RWPE2 (cell line): ENCODE measurements around the gene SEC11A.
A peak's percentile ranks its signal among the peaks of the same experiment; 100 is the strongest.

Experiments used
- ATAC-seq: fragments of 200-7000 bp; cut with Tn5 transposase; 3 replicates; pipeline ENCODE4 v1.9.1; 2021; ENCODE audit warnings: low read depth
- DNase-seq: peaks from one replicate; pipeline ENCODE4 v3.0.0-alpha.2; 2020; ENCODE audit warnings: low spot score
- H3K27ac ChIP-seq: fragments of 450-650 bp; 2 replicates; pipeline ENCODE4 v1.5.1; 2017; ENCODE audit warnings: mild to moderate bottlenecking; ENCODE audit not compliant: poor library complexity, severe bottlenecking
- H3K27me3 ChIP-seq: fragments of 250-450 bp; sonication (Bioruptor Pico); 2 replicates; pipeline ENCODE4 v1.5.1; 2021; ENCODE audit warnings: mild to moderate bottlenecking, moderate library complexity; ENCODE audit not compliant: insufficient read depth, poor library complexity, severe bottlenecking
- H3K36me3 ChIP-seq: fragments of 250-450 bp; sonication (Bioruptor Pico); 2 replicates; pipeline ENCODE4 v1.5.1; 2020; ENCODE audit warnings: low read depth, mild to moderate bottlenecking, moderate library complexity
- H3K4me1 ChIP-seq: fragments of 250-450 bp; sonication (Bioruptor Pico); 2 replicates; pipeline ENCODE4 v1.5.1; 2021; ENCODE audit warnings: mild to moderate bottlenecking, moderate library complexity; ENCODE audit not compliant: insufficient read depth, poor library complexity, severe bottlenecking
- H3K4me3 ChIP-seq: fragments of 250-450 bp; sonication (Bioruptor Pico); 2 replicates; pipeline ENCODE4 v1.5.1; 2021; ENCODE audit warnings: mild to moderate bottlenecking, moderate library complexity; ENCODE audit not compliant: severe bottlenecking
- H3K9me3 ChIP-seq: fragments of 250-450 bp; sonication (Bioruptor Pico); 2 replicates; pipeline ENCODE4 v1.5.1; 2021; ENCODE audit warnings: mild to moderate bottlenecking, moderate library complexity; ENCODE audit not compliant: severe bottlenecking
- TF ChIP-seq, protein P1 (sequence below): fragments of 450-650 bp; IDR thresholded peaks from one replicate; pipeline ENCODE4 v1.5.1; 2017; ENCODE audit warnings: mild to moderate bottlenecking, moderate library complexity; ENCODE audit not compliant: poor library complexity, severe bottlenecking

The SEC11A gene

DNA sequence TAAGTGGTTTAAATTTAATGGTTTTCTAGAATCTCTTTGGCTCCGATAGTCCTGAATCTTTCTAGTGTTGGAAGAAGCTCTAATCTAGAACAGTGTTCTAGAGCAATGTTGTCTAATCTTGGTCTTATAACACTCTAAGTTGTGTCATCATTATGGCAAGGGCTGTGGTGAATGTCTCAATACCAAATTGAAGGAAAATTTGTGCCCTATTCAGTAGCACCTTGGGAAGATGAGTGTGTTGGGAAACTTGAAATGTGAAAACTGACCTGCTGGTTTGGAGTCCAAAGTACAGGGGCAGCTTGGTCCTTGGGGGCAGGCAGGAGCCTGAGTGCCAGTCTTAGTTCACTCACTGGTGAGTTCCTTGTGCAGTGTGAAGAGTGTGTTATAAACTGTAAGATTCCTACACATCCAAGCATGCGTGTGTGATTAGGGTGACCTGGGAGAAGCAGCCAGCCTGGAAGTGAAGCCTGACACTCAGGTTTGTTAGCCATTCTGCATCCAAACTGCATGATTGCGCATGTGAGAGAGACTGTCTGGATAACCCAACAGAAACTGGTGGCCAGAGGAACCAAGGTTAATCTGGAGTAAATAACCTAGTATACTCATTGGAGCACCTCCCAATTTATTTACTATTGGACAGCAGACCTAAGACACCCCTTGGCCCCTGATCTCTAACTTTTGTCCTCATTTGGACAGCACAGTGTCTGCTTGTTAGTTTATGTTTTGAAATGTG lies 47.1 kb upstream of the SEC11A start:
- H3K9me3 ChIP-seq, result no peaks in the 10 kb centered on the region
- DNase-seq (no peak), ATAC-seq (0 out of 3 replicates have a peak, but pooled peaks have one; percentile 7)
- no peaks in the 10 kb centered on the region for H3K4me1 ChIP-seq
- no peaks in the 10 kb centered on the region for H3K27me3 ChIP-seq
- TF ChIP-seq, protein P1, sequence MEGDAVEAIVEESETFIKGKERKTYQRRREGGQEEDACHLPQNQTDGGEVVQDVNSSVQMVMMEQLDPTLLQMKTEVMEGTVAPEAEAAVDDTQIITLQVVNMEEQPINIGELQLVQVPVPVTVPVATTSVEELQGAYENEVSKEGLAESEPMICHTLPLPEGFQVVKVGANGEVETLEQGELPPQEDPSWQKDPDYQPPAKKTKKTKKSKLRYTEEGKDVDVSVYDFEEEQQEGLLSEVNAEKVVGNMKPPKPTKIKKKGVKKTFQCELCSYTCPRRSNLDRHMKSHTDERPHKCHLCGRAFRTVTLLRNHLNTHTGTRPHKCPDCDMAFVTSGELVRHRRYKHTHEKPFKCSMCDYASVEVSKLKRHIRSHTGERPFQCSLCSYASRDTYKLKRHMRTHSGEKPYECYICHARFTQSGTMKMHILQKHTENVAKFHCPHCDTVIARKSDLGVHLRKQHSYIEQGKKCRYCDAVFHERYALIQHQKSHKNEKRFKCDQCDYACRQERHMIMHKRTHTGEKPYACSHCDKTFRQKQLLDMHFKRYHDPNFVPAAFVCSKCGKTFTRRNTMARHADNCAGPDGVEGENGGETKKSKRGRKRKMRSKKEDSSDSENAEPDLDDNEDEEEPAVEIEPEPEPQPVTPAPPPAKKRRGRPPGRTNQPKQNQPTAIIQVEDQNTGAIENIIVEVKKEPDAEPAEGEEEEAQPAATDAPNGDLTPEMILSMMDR, result no peak
- no peak overlapping the region for H3K4me3 ChIP-seq
- peaks cover 27% of the 10 kb centered on the region for H3K36me3 ChIP-seq
- H3K27ac ChIP-seq, result no peak overlapping the region

DNA sequence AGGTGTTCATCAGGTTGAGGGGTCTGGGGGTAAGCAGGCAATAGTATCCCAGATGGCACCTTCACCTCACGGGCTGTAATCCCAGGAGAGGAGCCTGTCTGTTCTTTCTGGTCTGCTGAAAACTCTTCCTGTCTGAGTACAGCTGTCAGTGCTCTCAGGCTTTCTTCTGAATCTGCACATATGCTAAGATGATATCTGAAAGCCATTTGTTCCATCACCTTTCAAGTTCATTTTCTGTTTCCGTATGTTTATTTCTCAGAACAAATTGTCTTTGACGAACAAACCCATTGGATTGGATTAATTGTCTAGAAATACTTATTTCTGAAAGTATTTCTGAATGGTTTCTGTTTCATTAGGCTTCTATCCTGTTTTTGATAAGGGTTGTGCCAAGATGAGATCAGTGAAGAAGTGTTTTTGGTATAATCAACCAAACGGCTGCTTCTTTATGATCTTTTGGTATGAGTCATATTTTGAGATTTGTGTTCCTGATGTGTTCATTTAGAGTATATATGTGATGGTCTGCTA lies 45.7 kb upstream of the SEC11A start:
- Histone ChIP-seq H3K27ac (no peak overlapping the region), H3K4me3 (no peak overlapping the region), H3K4me1 (no peaks in the 10 kb centered on the region), H3K36me3 (peaks cover 15% of the 10 kb centered on the region), H3K27me3 (no peaks in the 10 kb centered on the region), H3K9me3 (no peaks in the 10 kb centered on the region)
- no peak for DNase-seq
- TF ChIP-seq, protein P1, result no peak
- ATAC-seq, result no peak

DNA sequence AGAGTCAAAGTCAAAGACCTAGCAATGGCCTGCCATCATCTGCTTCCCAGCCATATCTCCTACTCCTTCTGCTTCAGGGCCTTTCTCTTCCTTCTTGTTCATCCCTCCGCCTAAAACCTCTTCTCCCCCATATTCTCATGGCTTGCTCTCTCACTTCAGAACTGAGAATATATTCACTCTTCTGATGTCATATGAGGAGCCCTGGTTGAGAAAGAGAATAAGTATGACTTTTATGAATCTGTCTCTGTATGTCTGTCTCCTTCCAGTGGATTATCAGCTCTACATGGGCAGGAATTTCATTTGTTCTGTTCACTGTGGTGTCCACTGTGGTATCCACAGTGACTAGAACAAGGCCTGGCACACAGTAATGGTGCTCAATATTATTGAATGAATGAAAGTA lies 44.3 kb upstream of the SEC11A start:
- peaks cover 7% of the 10 kb centered on the region for H3K36me3 ChIP-seq
- no peaks in the 10 kb centered on the region for H3K4me1 ChIP-seq
- no peaks in the 10 kb centered on the region for H3K9me3 ChIP-seq
- no peak overlapping the region for H3K27ac ChIP-seq
- no peak for DNase-seq
- TF ChIP-seq, protein P1, result no peak
- no peak overlapping the region for H3K4me3 ChIP-seq
- no peak for ATAC-seq
- no peaks in the 10 kb centered on the region for H3K27me3 ChIP-seq

DNA sequence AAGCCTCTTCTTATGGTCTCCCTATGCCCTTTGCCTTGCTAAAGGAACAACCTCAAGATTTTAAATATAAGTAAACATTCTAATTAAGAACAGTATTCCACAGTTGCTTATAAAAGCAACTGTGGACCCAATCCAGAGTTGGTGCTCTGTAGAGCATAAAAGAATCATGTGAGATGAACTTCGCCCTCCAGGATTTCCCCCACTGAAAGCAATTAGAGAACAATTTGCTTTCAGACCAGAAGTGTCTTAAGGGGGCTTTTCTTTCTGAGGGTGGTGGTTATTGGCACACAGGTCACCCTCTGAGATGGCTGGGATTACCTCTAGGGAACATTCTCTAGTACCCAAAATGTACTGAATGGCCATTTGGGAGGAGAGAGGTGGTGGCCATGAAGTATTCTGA lies 43.1 kb upstream of the SEC11A start:
- H3K4me3 ChIP-seq, result no peak overlapping the region
- DNase-seq (no peak), ATAC-seq (no peak)
- H3K27ac ChIP-seq, result no peak overlapping the region
- no peaks in the 10 kb centered on the region for H3K27me3 ChIP-seq
- H3K36me3 ChIP-seq, result peaks cover 2% of the 10 kb centered on the region; the same call in 1 of the 2 replicates
- H3K4me1 ChIP-seq, result no peaks in the 10 kb centered on the region
- TF ChIP-seq, protein P1, result no peak
- no peaks in the 10 kb centered on the region for H3K9me3 ChIP-seq
